ENCODE results near the gene CSN3. TPM values are rescaled to one million over a fixed set of nuclear protein-coding genes. Genes with fewer than 3 reads are reported as not detected.

CSN3 gene, protein sequence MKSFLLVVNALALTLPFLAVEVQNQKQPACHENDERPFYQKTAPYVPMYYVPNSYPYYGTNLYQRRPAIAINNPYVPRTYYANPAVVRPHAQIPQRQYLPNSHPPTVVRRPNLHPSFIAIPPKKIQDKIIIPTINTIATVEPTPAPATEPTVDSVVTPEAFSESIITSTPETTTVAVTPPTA
- total RNA-seq = not detected in 2 replicates

DNA sequence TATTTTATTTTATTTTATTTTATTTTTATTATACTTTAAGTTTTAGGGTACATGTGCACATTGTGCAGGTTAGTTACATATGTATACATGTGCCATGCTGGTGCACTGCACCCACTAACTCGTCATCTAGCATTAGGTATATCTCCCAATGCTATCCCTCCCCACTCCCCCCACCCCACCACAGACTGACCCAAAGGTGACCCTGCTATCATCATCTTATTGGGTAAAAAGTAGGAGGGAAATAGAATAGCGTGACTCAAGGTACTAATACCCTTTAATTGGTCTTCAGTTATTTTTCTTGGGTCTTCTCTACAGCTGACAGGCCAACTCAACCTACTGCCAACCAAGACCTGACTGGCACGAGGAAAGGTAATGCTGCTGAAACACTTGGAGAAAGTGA lies at the start of gene CSN3:
Gene CSN3, plus strand, starts transcription at position 301 of the 400 bp plus-strand sequence. CDS start 2,223 bp downstream, outside the sequence.

DNA sequence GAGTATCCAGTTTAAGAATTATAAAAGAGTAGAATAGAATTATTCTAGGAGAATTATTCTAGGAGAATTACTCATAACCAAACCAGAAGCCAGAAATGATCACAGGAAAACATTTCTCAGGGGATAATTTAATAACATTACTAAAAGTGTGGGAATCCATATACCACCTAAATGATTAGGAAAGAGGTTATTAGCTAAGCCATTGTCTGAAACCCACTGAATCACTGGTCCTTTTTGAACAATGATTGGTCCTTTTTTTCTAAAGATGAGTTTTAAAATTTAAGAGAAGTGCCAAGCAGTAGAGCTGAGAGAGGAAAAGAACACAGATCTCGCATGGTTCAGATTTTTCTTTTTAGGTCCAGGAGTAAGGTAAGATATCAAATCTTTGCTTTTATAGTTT lies 47.0 kb upstream of the CSN3 start, which contains the start of gene ODAM:
Gene ODAM, plus strand, starts transcription at position 301 of the 400 bp plus-strand sequence. CDS start 819 bp downstream, outside the sequence.

DNA sequence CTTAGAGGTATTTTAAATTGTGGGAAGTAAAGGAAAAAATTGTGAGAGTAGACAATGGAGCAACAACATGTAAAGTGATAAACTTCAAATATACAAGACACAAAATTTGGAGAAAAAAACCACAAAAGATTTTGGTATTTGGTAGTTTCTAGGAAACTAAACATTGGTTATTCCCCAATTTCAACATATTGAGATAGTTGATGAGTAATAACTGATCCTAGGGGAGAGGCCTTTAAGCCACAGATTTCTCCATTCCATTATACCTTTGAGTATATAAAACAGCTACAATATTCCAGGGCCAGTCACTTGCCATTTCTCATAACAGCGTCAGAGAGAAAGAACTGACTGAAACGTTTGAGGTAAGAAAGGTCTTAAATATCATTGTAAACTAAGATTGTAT lies 16.6 kb upstream of the CSN3 start, which contains the start of gene FDCSP:
Gene FDCSP, plus strand, starts transcription at position 301 of the 400 bp plus-strand sequence. CDS start 5,071 bp downstream, outside the sequence.

Other genes with a start within 250 kb of the CSN3 start
- gene STATH, start 246.6 kb upstream of the CSN3 start, total RNA-seq = not detected in 2 replicates
- gene HTN3, start 214.1 kb upstream of the CSN3 start, total RNA-seq = not detected in 2 replicates
- gene HTN1, start 192.2 kb upstream of the CSN3 start, total RNA-seq = not detected in 2 replicates
- not detected in 2 replicates for gene PRR27, start 88.4 kb upstream of the CSN3 start, total RNA-seq
- gene ODAM, start 46.9 kb upstream of the CSN3 start, total RNA-seq = not detected in 2 replicates
- gene FDCSP, start 16.5 kb upstream of the CSN3 start, total RNA-seq = 0.67 TPM in 1 of 2 replicates, not detected in the other
- gene CABS1, start 92.4 kb downstream of the CSN3 start, total RNA-seq = not detected in 2 replicates
- gene SMR3A, start 118.2 kb downstream of the CSN3 start, total RNA-seq = not detected in 2 replicates
- gene SMR3B, start 140.5 kb downstream of the CSN3 start, total RNA-seq = not detected in 2 replicates
- gene OPRPN, start 155.3 kb downstream of the CSN3 start, total RNA-seq = not detected in 2 replicates
- gene MUC7, start 229.6 kb downstream of the CSN3 start, total RNA-seq = not detected in 2 replicates